ENCODE results near the gene TRIO. TPM values are rescaled to one million over a fixed set of nuclear protein-coding genes. Genes with fewer than 3 reads are reported as not detected.
A peak's percentile ranks its signal among the peaks of the same experiment; 100 is the strongest.

The TRIO gene
- total and polyA plus RNA-seq, 2 donors (not counting 1 experiment from before 2014, with no cell fraction given): 134 to 281 TPM

GRCh38 chr5:14353726-14354474 is 210.8 kb downstream of the TRIO start:
- Histone ChIP-seq H4K20me1 (ENCODE audit: control insufficient read depth, extremely low read depth, insufficient read depth, low read length) (no peaks in the 10 kb centered on the region), H3K9ac (ENCODE audit: insufficient read depth, low read length) (no peak overlapping the region), H3K79me2 (ENCODE audit: control insufficient read depth, insufficient read depth, low read length) (peaks cover 69% of the 10 kb centered on the region), H3K27ac (ENCODE audit: insufficient read depth, low read length) (no peak overlapping the region), H3K4me2 (ENCODE audit: extremely low read depth, insufficient read depth, low read length) (no peak overlapping the region), H3K27me3 (ENCODE audit: control insufficient read depth, insufficient read depth, low read length) (no peaks in the 10 kb centered on the region), H2AFZ (ENCODE audit: low read length) (no peak overlapping the region), H3K4me1 (ENCODE audit: control insufficient read depth, extremely low read depth, insufficient read depth, low read length) (peaks cover 3% of the 10 kb centered on the region), H3K9me3 (ENCODE audit: control insufficient read depth, insufficient read depth, low read depth, low read length) (no peaks in the 10 kb centered on the region), H3K4me3 (replicated peaks in 1 of 4; ENCODE audit: control extremely low read depth in 1 of 4, insufficient read depth in 1 of 4, low read depth in 3 of 4, low read length in 4 of 4) (no peak overlapping the region), H3K36me3 (ENCODE audit: control insufficient read depth, insufficient read depth, low read length) (peaks cover 20% of the 10 kb centered on the region)
- peak in 1 of 2 donors; percentile 78 for DNase-seq (ENCODE audit: low read depth in 2 of 2)
- TF ChIP-seq, protein P1, sequence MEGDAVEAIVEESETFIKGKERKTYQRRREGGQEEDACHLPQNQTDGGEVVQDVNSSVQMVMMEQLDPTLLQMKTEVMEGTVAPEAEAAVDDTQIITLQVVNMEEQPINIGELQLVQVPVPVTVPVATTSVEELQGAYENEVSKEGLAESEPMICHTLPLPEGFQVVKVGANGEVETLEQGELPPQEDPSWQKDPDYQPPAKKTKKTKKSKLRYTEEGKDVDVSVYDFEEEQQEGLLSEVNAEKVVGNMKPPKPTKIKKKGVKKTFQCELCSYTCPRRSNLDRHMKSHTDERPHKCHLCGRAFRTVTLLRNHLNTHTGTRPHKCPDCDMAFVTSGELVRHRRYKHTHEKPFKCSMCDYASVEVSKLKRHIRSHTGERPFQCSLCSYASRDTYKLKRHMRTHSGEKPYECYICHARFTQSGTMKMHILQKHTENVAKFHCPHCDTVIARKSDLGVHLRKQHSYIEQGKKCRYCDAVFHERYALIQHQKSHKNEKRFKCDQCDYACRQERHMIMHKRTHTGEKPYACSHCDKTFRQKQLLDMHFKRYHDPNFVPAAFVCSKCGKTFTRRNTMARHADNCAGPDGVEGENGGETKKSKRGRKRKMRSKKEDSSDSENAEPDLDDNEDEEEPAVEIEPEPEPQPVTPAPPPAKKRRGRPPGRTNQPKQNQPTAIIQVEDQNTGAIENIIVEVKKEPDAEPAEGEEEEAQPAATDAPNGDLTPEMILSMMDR (conservative IDR thresholded peaks at IDR 0.05 in 1 of 2, IDR thresholded peaks at IDR 0.05 in 1 of 2; ENCODE audit: low read depth in 1 of 2, low read length in 2 of 2): no peak
- TF ChIP-seq EZH2 (IDR thresholded peaks at IDR 0.05; ENCODE audit: low read length, missing control alignments): no peak

DNA sequence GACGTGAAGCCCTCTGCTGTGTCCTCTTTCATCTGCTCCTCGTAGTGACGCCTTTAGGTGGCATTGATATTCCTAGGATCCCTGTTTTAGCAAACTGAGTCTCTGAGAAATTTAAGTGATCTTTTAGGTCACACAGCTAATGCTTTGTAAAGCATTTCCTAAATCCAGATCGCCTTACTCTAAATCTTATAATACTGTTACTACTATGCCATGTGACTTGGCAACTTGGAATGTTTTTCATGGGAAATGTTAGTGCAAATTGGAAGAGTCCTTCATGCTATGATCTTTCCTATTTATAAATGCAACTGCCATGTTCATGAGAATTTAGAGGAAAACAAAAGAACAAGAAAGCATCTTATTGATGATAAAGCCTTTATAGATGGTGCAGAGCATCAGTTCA is 212.2 kb downstream of the TRIO start:
- no peak for DNase-seq (ENCODE audit: low read depth in 2 of 2)
- Histone ChIP-seq H3K4me3 (replicated peaks in 1 of 4; ENCODE audit: control extremely low read depth in 1 of 4, insufficient read depth in 1 of 4, low read depth in 3 of 4, low read length in 4 of 4) (no peak overlapping the region), H3K27me3 (ENCODE audit: control insufficient read depth, insufficient read depth, low read length) (no peaks in the 10 kb centered on the region), H3K27ac (ENCODE audit: insufficient read depth, low read length) (no peak overlapping the region), H3K9ac (ENCODE audit: insufficient read depth, low read length) (no peak overlapping the region), H4K20me1 (ENCODE audit: control insufficient read depth, extremely low read depth, insufficient read depth, low read length) (no peaks in the 10 kb centered on the region), H3K4me2 (ENCODE audit: extremely low read depth, insufficient read depth, low read length) (no peak overlapping the region), H3K79me2 (ENCODE audit: control insufficient read depth, insufficient read depth, low read length) (peaks cover 62% of the 10 kb centered on the region), H2AFZ (ENCODE audit: low read length) (no peak overlapping the region), H3K9me3 (ENCODE audit: control insufficient read depth, insufficient read depth, low read depth, low read length) (no peaks in the 10 kb centered on the region), H3K36me3 (ENCODE audit: control insufficient read depth, insufficient read depth, low read length) (peaks cover 30% of the 10 kb centered on the region), H3K4me1 (ENCODE audit: control insufficient read depth, extremely low read depth, insufficient read depth, low read length) (no peaks in the 10 kb centered on the region)
- TF ChIP-seq, protein P1 (conservative IDR thresholded peaks at IDR 0.05 in 1 of 2, IDR thresholded peaks at IDR 0.05 in 1 of 2; ENCODE audit: low read depth in 1 of 2, low read length in 2 of 2): no peak
- no peak for TF ChIP-seq EZH2 (IDR thresholded peaks at IDR 0.05; ENCODE audit: low read length, missing control alignments)

DNA sequence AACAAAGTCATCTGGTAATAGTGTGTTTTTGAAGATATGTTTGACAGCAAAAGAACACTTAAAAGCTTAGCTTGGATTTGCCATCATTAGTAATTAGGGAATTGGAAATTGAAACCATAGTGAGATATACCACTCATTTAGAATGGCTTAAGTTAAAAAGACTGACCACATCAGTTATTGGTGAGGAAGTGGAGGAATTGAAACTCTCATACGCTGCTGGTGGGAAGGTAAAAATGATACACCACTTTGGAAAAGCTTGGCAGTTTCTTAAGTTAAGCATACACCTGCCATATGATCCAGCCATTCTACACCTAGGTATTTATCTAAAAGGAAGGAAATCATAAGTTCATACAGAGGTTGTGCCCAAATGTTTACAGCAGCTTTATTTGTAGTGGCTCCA is 213.2 kb downstream of the TRIO start:
- Histone ChIP-seq H3K9ac (ENCODE audit: insufficient read depth, low read length) (no peak overlapping the region), H4K20me1 (ENCODE audit: control insufficient read depth, extremely low read depth, insufficient read depth, low read length) (no peaks in the 10 kb centered on the region), H3K36me3 (ENCODE audit: control insufficient read depth, insufficient read depth, low read length) (peaks cover 33% of the 10 kb centered on the region), H3K27me3 (ENCODE audit: control insufficient read depth, insufficient read depth, low read length) (no peaks in the 10 kb centered on the region), H3K9me3 (ENCODE audit: control insufficient read depth, insufficient read depth, low read depth, low read length) (no peaks in the 10 kb centered on the region), H3K4me1 (ENCODE audit: control insufficient read depth, extremely low read depth, insufficient read depth, low read length) (no peaks in the 10 kb centered on the region), H3K27ac (ENCODE audit: insufficient read depth, low read length) (no peak overlapping the region), H3K79me2 (ENCODE audit: control insufficient read depth, insufficient read depth, low read length) (peaks cover 58% of the 10 kb centered on the region), H3K4me3 (replicated peaks in 1 of 4; ENCODE audit: control extremely low read depth in 1 of 4, insufficient read depth in 1 of 4, low read depth in 3 of 4, low read length in 4 of 4) (no peak overlapping the region), H2AFZ (ENCODE audit: low read length) (no peak overlapping the region), H3K4me2 (ENCODE audit: extremely low read depth, insufficient read depth, low read length) (no peak overlapping the region)
- no peak for DNase-seq (ENCODE audit: low read depth in 2 of 2)
- TF ChIP-seq, protein P1 (conservative IDR thresholded peaks at IDR 0.05 in 1 of 2, IDR thresholded peaks at IDR 0.05 in 1 of 2; ENCODE audit: low read depth in 1 of 2, low read length in 2 of 2): no peak
- TF ChIP-seq EZH2 (IDR thresholded peaks at IDR 0.05; ENCODE audit: low read length, missing control alignments): no peak
